GM20431 (cell line): Measurements from ENCODE around the gene RIIAD1.
"Not testable (repeated sequence)": the region's sequence is repeated elsewhere in the genome, so short reads cannot be mapped to it uniquely, and the experiment has no call there.

Source experiments
- in situ Hi-C: fragments of 300-500 bp; cut with MseI, MboI; formaldehyde crosslinking; loops from one replicate; pipeline ENCODE4 v1.15.0; 2020; ENCODE audit warnings: low sequenced_read_pairs; ENCODE audit not compliant: unreplicated experiment

The RIIAD1 gene, protein sequence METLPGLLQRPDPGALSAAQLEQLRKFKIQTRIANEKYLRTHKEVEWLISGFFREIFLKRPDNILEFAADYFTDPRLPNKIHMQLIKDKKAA

DNA sequence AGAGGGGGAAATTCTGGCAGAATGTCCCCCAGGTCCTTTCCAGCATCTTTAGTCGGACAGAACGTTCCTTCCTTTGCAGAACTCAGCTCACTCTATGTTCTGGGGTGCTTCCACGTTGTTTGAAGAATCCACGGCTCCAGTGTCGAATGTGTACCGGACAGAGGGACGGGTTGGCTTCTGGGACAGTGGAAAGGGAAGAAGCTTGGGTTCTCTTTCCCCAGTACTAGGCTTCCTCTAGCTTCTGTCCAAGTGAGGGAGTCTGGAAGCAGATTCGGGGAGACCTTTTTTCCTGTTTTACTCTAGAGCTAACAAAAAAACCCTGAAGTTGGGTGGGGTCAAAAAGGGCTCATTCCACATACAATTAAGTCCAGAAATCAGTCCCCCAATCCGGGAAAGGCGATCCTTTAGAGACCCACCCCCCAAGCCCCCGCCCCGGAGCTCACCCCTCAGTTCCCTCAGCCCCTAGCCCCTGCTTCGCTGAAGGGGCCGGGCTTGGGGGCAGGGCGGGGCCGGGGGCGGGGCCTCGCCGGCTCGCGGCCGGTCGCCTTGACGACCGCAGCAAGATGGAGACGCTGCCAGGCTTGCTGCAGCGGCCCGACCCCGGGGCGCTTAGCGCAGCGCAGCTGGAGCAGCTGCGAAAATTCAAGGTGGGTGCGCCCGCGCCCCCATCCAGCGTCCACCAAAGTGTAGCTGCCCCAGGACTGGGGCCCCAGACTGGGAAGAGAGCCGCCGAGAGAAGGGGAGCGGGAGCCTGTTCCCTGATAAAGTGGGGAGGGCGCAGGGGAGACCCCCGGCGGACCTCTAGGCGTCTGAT, at the start of gene RIIAD1:
Gene RIIAD1, plus strand, starts transcription at position 549 of the 814 bp plus-strand sequence. Its CDS starts 15 bp downstream, at position 564.
- in situ Hi-C loops = no loop called here

DNA sequence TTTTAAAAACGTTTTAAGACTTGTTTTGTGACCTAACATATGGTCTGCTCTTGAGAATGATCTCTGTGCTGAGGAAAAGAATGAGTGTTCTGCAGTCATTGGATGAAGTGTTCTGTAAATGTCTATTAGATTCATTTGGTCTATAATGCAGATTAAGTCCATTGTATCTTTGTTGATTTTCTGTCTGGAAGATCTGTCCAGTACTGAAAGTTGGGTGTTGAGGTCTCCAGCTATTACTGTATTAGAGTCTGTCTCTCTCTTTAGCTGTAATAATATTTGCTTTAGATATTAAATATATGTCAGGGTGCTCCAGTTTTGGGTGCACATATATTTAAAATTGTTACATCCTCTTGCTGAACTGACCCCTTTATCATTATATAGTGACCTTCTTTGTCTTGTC, 47.9 kb upstream of the RIIAD1 start:
- in situ Hi-C loops = no loop called here

DNA sequence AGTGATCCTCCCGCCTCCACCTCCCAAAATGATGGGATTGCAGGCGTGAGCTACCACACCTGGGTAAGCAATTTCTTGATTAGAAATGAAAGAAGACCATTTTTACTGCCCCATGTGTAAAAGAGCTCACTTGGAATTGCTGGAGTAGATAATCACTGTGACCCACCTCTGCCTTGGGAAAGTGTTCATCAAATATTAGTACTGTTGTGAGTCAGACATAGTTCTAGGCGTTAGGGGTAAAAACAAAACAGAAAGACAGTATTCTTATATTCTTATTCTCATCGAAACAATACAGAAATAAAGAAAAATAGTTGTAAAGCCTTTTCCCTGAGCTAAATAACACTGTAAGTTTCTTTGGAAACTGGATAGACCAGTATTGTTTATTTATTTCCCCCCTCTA, 40.9 kb upstream of the RIIAD1 start:
- in situ Hi-C loops = no loop called here

DNA sequence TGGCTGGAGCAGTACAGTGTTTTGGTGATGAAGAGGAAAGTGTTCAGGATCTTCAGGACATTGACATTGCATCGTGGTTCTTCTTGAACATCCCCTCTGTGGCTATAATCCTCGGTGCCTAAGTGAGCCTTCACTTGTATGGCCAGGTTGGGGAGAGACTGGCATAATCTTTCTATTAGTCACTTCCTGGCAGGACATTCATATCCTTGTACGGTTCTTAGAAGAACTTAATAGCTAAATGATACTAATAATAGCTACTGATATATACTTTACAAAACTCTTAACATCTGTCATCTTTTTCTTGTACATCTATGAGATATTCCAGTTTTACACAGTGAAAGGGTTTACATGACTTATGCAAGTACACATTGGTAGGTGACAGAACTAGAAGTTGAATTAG, 40.5 kb upstream of the RIIAD1 start:
- in situ Hi-C loops = no loop called here

DNA sequence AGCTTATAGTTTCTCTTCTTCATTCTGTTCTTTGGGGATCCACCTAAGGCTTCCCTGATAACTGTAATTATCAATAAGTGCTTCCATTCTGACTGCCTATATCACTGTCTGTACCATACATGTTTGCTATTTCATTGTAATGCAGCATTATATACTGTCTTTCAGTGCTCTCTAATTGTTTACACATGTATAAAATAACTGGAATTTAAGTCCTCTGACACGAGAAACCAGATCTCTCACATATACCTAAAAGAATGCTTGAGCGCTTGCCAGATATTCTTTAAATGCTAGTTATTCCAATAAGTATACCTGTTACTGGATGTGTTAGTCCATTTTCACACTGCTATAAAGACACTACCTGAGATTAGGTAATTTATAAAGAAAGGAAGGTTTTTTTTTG, 39.4 kb upstream of the RIIAD1 start:
- in situ Hi-C loops = no loop called here

DNA sequence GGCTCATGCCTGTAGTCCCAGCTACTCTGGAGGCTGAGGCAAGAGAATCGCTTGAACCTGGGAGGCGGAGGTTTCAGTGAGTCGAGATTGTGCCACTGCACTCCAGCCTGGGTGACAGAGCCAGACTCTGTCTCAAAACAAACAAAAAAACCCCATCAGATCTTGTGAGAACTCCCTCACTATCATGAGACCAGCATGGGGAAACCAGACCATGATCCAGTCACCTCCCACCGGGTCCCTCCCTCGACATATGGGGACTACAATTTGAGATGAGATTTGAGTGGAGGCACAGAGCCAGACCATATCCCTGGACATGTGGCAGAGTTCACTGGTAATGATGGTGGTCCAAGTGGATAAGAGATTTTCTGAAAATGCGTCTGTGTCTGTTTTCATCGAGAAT, 38.4 kb upstream of the RIIAD1 start:
- in situ Hi-C loops = not testable (repeated sequence)

DNA sequence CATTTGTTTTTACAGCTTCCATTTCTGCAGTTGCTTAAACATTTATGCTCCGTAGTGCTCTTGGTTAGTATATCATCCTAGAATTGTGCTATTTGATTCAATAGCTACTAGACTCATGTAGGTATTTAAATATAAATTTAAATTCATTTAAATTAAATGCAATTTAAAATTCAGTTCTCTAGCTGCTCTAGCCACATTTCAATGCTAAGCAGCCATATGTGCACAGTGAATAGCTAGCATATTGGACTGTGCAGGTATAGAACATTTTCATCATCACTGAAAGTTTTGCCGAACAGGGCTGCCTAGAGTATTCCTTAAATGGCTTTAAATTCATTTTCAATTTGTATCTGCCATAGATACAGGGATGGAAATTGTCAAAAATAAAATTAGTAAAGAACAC, 37.2 kb upstream of the RIIAD1 start:
- in situ Hi-C loops = no loop called here

DNA sequence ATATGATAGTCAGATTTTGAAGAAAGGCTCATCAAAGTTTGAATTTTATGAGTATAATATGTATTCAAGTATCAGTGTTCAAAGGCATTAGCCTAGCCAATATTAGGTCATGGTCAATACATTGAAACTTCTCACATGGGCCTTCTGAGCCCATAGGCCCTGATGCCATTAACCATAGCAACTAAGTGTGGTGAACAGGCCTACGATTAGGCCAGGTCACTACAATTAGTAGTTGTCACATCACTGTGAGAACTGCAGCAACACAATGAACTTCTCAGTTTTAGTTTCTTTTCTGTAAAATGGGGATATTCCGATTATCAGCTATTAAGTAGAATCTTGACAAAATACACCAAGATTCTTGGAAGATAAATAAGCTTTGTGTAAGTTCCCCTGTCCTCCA, 34.8 kb upstream of the RIIAD1 start:
- in situ Hi-C loops = no loop called here

DNA sequence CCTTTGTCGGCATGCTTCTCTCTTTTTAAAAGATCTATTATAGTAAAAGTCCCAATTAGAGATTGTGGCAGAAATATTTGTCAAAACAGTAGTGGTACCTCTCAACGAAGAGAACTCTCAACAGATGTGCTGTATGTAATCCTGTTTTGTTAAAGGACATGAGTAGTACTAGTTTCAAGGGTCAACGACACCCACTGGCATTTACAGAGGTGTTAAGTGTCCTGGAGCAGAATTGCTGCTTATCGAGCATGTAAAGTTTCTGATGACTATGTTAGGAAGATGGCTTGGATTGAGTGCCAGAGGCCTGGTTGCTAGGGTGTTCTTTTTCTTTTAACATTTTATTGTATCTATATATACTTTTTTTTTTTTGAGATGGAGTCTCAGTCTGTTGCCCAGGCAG, 31.8 kb upstream of the RIIAD1 start:
- in situ Hi-C loops = no loop called here

DNA sequence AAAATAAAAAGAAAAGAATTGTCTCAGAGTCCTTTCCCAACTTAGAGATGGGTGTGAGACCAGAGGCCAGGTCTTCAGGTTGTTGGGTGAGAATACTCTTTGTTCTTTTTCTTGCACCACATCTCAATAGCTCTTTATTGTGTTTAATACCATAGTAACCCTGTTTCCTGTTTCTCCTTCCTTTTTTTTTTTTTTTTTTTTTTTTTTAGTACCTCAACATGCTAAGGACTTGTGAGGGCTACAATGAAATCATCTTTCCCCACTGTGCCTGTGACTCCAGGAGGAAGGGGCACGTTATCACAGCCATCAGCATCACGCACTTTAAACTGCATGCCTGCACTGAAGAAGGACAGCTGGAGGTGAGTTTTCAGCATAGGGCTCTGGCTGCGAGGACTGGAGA, 29.1 kb upstream of the RIIAD1 start:
- in situ Hi-C loops = no loop called here

DNA sequence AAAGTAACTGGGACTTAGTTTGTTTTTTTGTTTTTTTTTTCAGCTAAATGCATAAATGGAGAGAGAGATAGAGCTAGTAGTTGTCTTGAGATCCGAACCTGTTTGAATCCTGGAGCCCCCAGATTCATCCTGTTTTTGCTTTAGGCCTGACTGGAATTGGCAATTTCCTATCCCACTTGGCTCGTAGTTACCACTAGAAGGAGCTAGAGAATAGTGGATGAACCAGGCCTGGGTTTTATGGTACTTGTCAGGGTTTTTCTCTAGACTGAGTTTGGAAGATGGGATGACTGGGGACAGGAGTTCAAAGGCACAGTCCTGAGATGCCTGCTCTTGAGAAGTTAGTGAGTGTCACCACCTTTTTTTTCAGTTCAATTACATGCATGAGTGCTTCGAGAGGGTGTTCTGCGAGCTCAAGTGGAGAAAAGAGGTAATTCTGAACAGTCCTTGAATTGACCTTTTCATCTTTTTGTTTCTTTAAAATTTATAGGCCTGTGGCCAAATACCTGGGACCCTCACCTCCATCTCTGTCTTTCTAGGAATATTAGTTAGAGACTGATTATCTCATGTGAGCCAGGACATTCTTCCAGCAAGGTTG, 28.2 kb upstream of the RIIAD1 start:
- in situ Hi-C loops = no loop called here

DNA sequence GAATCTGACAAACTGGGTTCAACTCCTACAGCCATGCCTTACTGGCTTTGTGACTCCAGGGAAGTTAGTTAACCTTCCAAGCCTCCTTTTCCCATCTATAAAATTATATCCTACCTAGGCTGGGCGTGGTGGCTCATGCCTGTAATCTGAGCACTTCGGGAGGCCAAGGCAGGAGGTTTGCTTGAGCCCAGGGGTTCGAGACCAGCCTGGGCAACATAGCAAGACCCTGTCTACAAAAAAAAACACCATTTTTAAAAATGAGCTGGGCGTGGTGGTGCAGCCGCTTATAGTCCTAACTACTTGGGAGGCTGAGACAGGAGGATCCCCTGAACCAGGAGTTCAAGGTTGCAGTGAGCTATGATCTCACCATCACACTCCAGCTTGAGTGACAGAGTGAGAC, 19.8 kb upstream of the RIIAD1 start:
- in situ Hi-C loops = no loop called here

DNA sequence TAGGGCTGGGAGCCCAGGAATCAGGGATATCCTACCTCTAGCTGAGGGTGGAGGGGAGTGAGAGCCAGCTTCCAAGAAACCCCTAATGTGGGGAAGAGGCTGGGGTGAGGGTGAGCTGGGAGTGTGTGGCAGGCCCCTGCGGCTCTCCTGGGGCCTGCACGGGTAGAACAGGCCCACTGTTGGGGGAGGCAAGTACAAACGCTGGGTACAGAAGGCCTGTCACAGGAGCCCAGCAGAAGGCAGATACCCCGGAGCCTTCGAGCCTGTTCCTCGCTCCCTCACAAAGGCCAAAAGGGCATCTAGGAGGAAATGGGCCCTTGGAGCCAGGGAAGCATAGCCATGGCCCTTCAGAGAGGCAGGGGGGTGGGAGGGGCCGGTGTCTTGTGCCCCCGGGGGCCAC, 18.4 kb upstream of the RIIAD1 start:
- in situ Hi-C loops = no loop called here

DNA sequence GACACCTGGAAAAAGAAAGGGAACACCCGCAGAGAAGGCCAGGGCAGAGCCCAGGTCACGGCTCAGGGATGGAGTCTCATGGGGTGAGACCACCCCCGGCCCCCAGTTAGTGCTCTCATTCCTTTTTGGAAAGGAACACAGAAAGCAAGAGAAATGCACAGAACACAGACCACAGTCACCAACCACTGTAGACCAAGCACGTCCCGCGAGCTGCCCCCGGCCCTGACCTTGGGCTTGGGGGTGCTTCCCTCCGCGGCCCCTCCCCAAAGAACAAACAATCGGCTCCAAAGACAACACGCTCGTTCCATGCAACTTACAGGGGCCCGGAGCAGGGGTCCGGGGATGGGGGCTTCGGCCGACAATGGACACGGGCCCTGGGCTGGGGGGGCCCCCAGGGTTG, 17.5 kb upstream of the RIIAD1 start:
- in situ Hi-C loops = no loop called here

DNA sequence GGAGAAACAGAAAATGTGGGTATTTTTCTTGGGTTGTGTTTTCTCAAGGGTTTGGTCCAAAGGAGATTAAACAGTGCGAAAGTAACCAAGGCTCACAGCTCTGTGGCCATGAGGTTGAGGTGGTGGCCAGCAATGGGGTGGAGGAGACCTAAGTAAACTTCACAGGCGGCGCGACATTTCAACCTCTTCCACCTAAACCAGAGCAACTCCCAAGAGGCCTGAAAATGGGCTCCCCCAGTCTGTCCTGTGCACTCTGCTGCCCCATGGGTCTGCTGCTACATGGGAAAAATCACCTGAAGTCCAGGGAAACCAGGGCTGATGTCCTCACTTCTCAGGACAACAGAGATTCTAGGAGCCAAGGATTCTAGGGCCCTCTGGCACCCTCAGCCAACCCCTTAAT, 17.1 kb upstream of the RIIAD1 start:
- in situ Hi-C loops = no loop called here

DNA sequence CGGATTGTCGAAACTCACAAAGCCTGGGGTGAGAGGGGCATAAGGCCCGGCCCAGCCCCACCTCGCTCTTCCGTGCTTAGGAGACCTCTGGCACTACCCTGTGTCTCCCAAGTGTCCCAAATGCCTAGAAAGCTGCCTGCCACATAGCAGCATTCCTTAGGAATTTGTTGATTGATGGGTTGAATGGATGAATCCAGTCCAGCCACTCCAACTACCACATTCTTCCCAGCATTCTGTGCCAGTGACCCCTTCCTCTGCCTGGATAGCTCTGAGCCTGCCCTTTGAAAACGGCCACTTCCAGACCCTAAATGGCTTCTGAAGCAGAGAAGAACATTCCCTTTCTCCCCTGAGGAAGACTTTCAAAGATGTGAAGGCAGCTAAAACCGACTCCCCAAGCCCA, 16.2 kb upstream of the RIIAD1 start:
- in situ Hi-C loops = no loop called here

DNA sequence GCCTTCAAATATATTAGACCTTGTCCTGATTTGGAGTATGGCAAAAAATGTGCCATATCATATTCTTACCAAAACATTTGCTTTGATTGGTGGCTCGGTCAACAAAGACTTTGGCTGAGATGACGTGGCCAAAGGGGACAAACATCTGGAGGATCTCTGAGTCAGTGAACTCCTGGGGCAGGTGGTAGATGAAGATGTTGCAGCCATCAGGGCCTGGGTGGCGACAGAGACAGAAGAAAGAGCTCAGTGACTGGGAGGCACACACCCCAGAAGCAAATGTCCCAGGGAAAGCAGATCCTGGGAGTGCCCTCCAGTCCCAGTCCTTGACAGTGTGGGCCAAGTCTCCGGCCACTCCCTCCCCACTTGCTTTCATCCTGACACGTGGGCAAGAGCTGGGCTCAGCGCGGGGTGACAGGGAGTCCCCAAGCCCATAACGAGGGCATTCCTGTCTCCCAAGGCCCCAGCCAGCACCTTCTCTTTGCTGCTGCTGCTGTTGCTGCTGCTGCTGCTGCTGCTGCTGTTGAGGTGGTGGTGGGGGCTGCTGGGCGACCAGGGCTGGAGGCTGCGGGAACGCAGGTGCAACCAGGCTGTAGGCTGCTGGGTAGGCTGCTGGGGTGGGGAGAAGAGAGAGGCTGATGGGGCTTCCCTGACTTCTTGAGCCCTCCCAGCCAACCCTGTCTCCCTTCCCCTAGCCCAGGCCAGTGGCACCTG, 15.4 kb upstream of the RIIAD1 start:
- in situ Hi-C loops = no loop called here

DNA sequence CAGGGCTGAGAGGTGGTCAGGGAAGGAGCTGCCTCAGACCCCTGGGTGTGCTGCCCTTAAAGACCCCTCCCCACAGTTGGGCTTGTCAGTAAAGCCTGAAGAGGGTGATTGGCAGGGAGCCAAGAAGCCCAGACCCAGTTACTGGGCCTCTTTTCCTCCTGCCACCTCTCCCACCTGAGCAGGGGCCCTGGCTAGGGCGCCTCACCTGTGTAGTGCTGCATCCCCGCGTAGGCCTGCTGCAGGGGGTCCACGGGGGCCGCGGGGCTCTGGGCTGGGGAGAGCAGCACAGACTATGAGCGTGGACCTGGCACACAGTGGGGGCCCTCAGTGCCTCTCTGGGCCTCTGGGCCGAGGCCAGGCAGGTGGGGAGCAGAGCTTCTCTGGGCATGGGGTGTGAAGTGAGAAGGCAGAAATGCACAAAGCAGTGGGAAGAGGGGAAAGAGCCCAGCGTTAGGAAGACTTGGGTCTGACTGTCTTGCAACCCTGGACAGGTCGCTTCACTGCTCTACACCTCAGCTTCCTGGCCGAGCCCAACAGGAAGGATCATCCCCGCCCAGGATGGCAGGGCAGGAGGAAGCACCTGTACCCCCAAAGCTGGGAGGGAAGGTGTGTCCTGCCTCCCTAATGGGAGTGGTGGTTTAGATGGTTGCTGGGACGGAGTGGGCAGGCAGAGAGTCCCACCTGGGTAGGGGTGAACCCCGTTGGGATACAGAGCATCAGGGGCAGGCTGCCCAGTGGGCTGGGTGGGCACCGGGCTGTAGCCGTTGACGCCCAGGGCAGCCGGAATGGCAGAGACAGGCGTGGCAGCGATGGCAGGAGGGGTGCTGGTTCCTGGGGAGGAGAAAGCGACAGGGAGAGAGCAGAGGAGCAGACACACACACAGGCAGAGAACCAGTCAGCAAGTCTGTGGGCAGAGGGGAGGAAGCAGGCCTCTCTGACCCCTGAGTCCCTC, 14.6 kb upstream of the RIIAD1 start:
- in situ Hi-C loops = no loop called here

DNA sequence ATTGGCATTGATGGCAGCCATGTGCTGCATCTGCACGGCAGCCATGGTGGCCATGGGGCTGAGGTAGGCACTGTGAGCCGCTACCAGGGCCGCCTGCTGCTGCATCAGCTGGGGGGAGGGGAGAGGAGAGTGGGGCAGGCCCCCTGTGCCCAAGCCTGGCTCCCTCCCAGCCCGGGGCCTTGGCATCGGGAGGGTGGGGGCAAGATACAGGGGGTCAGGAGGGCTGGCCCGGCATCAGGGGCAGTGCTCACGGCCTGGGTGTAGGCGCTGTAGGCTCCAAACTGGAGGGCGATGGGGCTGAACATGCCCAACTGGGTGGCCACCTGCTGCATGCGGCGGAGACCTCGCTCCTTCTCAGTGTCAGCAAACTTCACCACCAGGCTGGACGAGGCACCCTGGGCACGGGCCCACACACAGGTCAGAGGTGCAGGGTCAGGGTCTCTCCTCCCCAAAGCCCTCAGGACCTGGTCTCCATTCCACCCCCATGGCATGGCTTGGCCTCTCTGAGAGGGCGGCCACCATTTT, 13.7 kb upstream of the RIIAD1 start:
- in situ Hi-C loops = no loop called here

DNA sequence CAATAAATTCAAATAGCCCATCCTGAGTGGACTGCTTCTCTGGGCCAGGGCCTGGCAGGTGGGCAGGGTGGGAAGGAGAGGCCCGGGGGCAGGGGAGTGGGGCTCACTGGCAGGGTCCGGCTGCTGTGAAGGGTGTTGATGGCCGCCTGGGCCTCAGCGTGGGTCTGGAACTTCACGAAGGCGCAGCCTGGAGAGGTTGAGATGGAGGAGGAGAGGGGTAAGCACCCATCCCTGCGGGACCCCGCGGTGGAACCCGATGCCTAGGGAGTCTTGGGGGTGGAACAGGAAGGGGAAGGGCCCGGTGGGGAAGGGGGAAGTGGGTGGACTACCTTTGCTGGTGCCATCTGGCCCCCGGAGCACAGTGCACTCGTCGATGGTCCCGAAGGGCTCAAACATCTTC, 12.4 kb upstream of the RIIAD1 start:
- in situ Hi-C loops = no loop called here
